Measurements from ENCODE around the gene TPBGL. TPM values are rescaled to one million over a fixed set of nuclear protein-coding genes. Genes with fewer than 3 reads are reported as not detected.

The TPBGL gene
- total and polyA plus RNA-seq, 2 donors (not counting 1 experiment from before 2014, with no cell fraction given): not detected

DNA sequence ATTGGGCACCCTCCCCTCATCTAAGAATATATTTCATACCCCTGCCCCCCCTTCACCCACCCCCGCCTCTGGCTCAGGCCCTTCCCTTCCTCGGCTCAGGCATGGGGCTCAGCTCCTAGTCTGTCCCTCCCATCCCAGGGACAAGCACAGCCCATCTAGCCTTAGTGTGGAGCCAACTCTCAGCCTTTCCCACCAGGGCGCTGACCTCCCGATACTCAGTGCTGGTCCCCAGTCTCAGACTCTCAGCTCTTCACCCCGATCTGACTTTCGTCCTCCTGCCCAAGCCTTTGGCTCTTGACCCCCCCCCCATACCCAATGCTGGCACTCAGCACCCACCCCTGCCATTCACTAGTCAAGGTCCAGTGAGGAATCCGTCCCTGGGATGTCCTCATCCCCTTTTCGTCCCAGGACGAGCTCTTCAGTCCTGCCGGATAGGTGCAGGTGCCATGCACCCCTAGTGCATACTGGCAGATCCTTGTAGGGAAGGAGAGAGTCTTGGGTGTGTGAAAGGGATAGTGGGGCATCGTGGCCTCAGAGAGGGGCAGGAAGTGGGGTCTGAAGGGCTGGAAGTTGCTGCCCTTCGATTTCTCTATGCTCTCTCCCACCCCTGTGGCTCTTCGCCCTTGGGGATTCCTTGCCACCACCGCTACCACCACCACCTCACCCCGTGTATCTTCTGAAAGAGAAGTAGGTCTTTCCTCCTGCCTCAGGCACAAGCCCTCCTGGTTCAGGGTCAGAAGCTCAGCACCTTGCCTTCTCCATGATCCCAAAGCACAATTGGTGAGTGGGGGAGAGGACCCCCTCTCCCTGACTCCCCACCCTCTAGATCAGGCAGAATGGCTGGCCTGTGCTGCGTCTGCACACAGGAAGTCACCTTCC, 2.4 kb downstream of the TPBGL start:
- H2AFZ ChIP-seq (ENCODE audit: low read length): no peak overlapping the region
- DNase-seq (ENCODE audit: low read depth in 2 of 2): no peak
- no peaks in the 10 kb centered on the region for H4K20me1 ChIP-seq (ENCODE audit: control insufficient read depth, extremely low read depth, insufficient read depth, low read length)
- no peak for TF ChIP-seq EZH2 (IDR thresholded peaks at IDR 0.05; ENCODE audit: low read length, missing control alignments)
- TF ChIP-seq, protein P1, sequence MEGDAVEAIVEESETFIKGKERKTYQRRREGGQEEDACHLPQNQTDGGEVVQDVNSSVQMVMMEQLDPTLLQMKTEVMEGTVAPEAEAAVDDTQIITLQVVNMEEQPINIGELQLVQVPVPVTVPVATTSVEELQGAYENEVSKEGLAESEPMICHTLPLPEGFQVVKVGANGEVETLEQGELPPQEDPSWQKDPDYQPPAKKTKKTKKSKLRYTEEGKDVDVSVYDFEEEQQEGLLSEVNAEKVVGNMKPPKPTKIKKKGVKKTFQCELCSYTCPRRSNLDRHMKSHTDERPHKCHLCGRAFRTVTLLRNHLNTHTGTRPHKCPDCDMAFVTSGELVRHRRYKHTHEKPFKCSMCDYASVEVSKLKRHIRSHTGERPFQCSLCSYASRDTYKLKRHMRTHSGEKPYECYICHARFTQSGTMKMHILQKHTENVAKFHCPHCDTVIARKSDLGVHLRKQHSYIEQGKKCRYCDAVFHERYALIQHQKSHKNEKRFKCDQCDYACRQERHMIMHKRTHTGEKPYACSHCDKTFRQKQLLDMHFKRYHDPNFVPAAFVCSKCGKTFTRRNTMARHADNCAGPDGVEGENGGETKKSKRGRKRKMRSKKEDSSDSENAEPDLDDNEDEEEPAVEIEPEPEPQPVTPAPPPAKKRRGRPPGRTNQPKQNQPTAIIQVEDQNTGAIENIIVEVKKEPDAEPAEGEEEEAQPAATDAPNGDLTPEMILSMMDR (conservative IDR thresholded peaks at IDR 0.05 in 1 of 2, IDR thresholded peaks at IDR 0.05 in 1 of 2; ENCODE audit: low read depth in 1 of 2, low read length in 2 of 2): no peak
- no peak overlapping the region for H3K4me3 ChIP-seq (replicated peaks in 1 of 4; ENCODE audit: control extremely low read depth in 1 of 4, insufficient read depth in 1 of 4, low read depth in 3 of 4, low read length in 4 of 4)
- H3K4me1 ChIP-seq (ENCODE audit: control insufficient read depth, extremely low read depth, insufficient read depth, low read length): no peaks in the 10 kb centered on the region
- peaks cover 38% of the 10 kb centered on the region for H3K27me3 ChIP-seq (ENCODE audit: control insufficient read depth, insufficient read depth, low read length)
- no peaks in the 10 kb centered on the region for H3K9me3 ChIP-seq (ENCODE audit: control insufficient read depth, insufficient read depth, low read depth, low read length)
- H3K36me3 ChIP-seq (ENCODE audit: control insufficient read depth, insufficient read depth, low read length): no peaks in the 10 kb centered on the region
- H3K4me2 ChIP-seq (ENCODE audit: extremely low read depth, insufficient read depth, low read length): no peak overlapping the region
- no peak overlapping the region for H3K27ac ChIP-seq (ENCODE audit: insufficient read depth, low read length)
- no peak overlapping the region for H3K9ac ChIP-seq (ENCODE audit: insufficient read depth, low read length)
- H3K79me2 ChIP-seq (ENCODE audit: control insufficient read depth, insufficient read depth, low read length): no peaks in the 10 kb centered on the region

DNA sequence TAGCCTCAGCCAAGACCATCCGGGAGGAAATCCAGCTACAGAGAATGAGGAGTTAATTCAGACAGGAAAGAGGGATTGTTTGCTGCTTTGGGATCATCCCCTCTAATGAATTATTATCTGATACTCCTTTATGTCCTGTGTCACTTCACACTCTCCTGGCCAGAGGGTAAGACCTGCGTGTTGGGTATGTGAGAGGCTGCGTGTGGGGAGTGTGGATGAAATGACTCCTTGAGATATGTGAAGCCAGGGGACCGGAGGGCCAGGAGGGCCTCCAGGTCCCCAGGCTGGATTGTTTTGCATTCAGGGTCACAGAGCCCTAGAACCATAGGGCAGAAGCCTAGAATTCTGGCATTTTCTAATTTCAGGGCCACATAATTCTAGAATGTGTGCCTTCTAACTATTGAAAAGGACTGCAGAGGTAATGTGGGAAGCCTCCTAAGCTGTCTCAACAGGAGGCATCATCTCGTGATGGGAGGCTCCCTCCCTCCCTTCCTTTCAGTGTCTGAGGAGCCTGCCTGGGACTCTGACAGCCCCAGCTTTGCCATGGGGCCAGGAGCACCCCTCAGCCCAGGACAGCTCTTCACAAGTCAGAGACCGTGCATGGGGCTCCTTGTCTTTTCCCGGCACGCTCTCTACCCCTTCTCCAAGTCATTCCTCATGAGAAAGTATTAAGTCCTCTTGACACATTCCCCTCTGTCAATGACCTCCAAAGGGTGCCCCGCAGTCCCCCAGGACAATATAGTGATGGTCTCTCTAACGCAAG, 3.7 kb downstream of the TPBGL start:
- Histone ChIP-seq H4K20me1 (ENCODE audit: control insufficient read depth, extremely low read depth, insufficient read depth, low read length) (no peaks in the 10 kb centered on the region), H3K79me2 (ENCODE audit: control insufficient read depth, insufficient read depth, low read length) (no peaks in the 10 kb centered on the region), H3K9me3 (ENCODE audit: control insufficient read depth, insufficient read depth, low read depth, low read length) (no peaks in the 10 kb centered on the region), H3K27ac (ENCODE audit: insufficient read depth, low read length) (no peak overlapping the region), H3K9ac (ENCODE audit: insufficient read depth, low read length) (no peak overlapping the region), H3K36me3 (ENCODE audit: control insufficient read depth, insufficient read depth, low read length) (no peaks in the 10 kb centered on the region), H3K4me1 (ENCODE audit: control insufficient read depth, extremely low read depth, insufficient read depth, low read length) (no peaks in the 10 kb centered on the region), H3K4me2 (ENCODE audit: extremely low read depth, insufficient read depth, low read length) (no peak overlapping the region), H2AFZ (ENCODE audit: low read length) (no peak overlapping the region), H3K27me3 (ENCODE audit: control insufficient read depth, insufficient read depth, low read length) (peaks cover 35% of the 10 kb centered on the region), H3K4me3 (replicated peaks in 1 of 4; ENCODE audit: control extremely low read depth in 1 of 4, insufficient read depth in 1 of 4, low read depth in 3 of 4, low read length in 4 of 4) (no peak overlapping the region)
- no peak for DNase-seq (ENCODE audit: low read depth in 2 of 2)
- TF ChIP-seq, protein P1 (conservative IDR thresholded peaks at IDR 0.05 in 1 of 2, IDR thresholded peaks at IDR 0.05 in 1 of 2; ENCODE audit: low read depth in 1 of 2, low read length in 2 of 2): no peak

DNA sequence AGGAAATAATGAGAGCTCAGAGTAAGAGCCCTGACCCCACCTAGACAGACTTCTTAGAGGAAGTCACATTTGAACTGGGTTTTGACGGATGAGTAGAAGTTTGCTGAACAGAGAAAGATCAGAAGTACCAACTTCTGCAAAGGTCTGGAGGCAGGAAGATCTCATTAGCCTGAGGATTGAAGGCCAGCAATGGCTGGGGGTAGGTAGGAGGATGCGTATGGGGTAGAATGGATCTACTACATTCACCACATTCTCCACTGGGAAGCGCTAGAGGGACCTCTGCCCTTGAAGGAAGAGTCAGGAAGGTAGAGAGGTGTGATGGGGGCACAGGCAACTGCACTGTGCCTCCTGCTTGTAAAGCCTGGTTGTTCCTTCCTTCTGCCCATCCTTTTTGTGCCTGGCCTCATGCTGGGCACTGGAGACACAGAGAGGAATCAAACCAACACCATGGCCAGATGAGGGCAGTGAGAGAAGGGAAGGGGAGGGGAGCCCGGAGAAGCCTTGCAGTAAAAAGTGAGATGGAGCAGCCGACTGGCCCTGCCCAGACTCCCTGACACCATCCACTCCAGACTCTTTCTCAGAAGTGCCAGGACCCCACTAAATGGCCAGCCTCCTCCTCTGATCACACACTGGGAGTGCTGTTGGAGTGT, 4.9 kb downstream of the TPBGL start:
- Histone ChIP-seq H4K20me1 (ENCODE audit: control insufficient read depth, extremely low read depth, insufficient read depth, low read length) (no peaks in the 10 kb centered on the region), H3K9ac (ENCODE audit: insufficient read depth, low read length) (no peak overlapping the region), H3K4me1 (ENCODE audit: control insufficient read depth, extremely low read depth, insufficient read depth, low read length) (no peaks in the 10 kb centered on the region), H3K4me3 (replicated peaks in 1 of 4; ENCODE audit: control extremely low read depth in 1 of 4, insufficient read depth in 1 of 4, low read depth in 3 of 4, low read length in 4 of 4) (no peak overlapping the region), H3K4me2 (ENCODE audit: extremely low read depth, insufficient read depth, low read length) (no peak overlapping the region), H3K9me3 (ENCODE audit: control insufficient read depth, insufficient read depth, low read depth, low read length) (no peaks in the 10 kb centered on the region), H3K27me3 (ENCODE audit: control insufficient read depth, insufficient read depth, low read length) (peaks cover 24% of the 10 kb centered on the region), H2AFZ (ENCODE audit: low read length) (no peak overlapping the region), H3K36me3 (ENCODE audit: control insufficient read depth, insufficient read depth, low read length) (no peaks in the 10 kb centered on the region), H3K27ac (ENCODE audit: insufficient read depth, low read length) (no peak overlapping the region), H3K79me2 (ENCODE audit: control insufficient read depth, insufficient read depth, low read length) (no peaks in the 10 kb centered on the region)
- TF ChIP-seq, protein P1 (conservative IDR thresholded peaks at IDR 0.05 in 1 of 2, IDR thresholded peaks at IDR 0.05 in 1 of 2; ENCODE audit: low read depth in 1 of 2, low read length in 2 of 2): no peak
- TF ChIP-seq EZH2 (IDR thresholded peaks at IDR 0.05; ENCODE audit: low read length, missing control alignments): no peak
- DNase-seq (ENCODE audit: low read depth in 2 of 2): no peak
